ENCODE results near the gene SDHA.
"Not testable (repeated sequence)": the region's sequence is repeated elsewhere in the genome, so short reads cannot be mapped to it uniquely, and the experiment has no call there.

Gene SDHA

DNA sequence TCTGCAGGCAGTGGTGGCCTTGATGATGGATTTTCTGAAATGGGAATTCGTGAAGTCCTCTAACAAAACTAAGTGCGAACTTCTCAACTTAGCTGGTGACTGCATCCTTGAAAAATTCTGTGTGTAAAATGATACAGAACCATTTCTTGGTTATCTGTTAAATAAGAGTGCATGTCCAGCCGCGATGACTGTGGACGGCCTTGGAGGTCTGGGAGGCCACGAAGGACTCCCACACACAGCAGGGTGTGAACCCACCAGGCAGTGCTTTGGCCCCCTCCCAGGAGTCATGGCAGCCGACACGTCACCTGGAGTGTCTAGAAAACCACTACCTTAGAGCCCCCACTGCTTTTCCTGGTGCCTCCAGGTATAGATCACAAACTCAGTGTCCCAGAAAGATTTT lies 85.6 kb downstream of the SDHA start:
- not testable (repeated sequence) for DNase-seq

DNA sequence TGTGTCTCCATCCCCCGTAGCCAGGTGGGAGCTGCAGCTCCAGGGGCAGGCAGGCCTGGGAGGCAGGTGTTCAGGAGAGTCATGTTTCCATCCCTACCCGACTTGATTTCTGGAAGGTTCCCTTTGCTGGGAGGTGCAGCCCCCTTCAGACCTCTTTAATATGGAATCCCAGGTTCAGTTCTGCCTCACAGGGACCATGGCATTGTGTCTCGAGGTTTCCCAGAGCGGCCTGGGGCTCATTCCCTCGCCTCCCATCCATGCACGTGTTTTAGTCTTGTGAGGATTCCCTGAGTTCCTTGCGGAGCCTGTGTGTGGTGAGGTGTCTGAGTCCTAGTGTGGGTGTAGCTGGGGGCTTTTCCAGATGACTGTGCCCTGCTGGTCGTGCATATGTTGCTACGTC lies 86.9 kb downstream of the SDHA start:
- DNase-seq = no peak

GRCh38 chr5:305459-305858 lies 87.3 kb downstream of the SDHA start:
- DNase-seq = no peak

- no peak for DNase-seq
Observed at GRCh38 chr5:306011-306805, 88.1 kb downstream of the SDHA start.

Measured in fibroblast of skin of right biceps (primary cell).